ENCODE measurements around the gene SNORC.

Gene SNORC

DNA sequence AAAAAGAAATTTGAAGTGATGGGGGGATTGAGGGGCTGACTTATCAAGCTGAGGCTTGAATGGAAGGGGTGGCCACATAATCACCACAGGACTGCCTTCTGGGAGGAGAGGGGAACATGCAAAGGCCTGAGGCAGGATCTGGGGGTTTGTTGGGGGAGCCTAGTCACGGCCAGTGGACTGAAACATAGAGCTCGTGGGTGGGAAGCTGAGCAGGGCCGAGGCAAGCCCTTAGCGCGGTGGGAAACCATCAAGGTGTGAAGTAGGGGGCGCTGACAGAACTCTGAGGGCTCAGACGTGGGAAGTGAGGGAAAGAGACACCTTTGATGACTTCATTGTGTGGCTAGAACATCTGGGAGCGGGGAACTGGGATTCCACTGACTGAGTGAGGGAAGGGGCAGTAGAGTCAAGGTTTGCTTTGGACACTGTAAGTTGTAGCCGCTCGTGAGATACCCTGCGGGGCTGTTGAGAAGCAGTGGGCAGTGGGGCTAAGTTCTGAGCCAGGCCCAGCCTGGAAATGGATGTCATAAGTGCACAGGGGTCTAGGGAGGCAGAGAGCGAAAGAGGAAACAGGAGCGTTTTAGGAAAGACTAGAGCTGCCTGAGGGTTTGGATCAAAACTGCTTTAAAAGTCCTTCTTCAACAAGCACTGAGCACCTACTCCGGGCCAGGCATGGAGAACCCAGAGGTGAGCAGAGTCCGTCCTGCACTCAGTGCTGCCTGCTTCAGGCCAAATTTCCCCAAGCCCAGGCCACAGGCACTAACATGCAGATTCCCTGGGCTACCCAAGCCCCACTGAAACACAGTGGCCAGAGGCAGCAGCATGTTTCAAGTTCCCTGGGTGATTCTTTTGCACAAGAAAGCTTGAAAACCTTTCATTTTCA lies 686 bp upstream of the SNORC start:
- no peak for DNase-seq

GRCh38 chr2:232870766-232871371 lies 805 bp downstream of the SNORC start:
- no peak for DNase-seq

- DNase-seq, result no peak
Measured at GRCh38 chr2:232871418-232871834, 1.4 kb downstream of the SNORC start.

DNA sequence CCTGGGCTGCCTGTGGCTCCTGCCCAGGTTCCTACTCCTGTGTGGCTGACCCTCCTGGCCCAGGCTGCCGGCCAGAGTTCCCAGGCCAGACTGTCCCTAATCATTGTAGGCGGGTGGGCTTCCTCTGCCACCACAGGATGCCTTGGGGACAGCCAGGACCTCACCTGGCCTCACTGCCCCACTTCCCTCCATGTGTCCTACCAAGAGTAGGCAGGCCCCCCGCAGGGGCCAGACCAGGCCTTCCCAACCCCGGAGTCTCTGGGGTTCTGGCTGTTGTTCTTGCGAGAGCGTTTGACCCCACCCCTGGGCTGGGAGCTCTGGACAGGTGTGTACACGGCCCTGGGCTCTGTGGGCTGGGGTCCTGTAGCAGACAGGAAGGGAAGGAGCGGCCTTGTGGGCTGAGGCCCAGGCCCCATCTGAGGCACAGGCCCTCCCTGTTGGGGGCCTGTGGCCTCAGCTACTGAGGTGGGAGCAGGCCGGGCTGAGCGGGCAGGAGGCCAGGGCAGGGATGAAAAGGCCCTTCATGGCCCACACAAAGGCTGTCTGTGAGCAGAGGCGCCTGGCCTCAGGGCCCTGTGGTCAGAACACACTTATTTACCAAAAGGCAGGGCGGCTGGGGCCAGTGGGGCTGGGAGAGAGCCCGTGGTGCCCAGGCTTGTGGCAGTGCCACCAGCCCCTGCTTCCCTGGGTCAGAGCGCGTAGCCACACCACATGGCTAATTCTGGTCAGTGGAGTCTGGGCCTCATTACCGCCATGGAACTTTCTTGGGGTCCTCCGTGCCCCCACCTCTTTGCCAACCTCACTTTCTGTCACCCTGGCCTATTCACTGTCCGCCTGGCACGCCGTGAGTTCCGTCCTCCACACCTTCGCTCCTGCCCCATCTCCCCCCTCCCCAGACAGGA lies 2.0 kb downstream of the SNORC start:
- DNase-seq, result no peak

- no peak for DNase-seq
Measured at GRCh38 chr2:232872826-232873225, 2.8 kb downstream of the SNORC start.

DNA sequence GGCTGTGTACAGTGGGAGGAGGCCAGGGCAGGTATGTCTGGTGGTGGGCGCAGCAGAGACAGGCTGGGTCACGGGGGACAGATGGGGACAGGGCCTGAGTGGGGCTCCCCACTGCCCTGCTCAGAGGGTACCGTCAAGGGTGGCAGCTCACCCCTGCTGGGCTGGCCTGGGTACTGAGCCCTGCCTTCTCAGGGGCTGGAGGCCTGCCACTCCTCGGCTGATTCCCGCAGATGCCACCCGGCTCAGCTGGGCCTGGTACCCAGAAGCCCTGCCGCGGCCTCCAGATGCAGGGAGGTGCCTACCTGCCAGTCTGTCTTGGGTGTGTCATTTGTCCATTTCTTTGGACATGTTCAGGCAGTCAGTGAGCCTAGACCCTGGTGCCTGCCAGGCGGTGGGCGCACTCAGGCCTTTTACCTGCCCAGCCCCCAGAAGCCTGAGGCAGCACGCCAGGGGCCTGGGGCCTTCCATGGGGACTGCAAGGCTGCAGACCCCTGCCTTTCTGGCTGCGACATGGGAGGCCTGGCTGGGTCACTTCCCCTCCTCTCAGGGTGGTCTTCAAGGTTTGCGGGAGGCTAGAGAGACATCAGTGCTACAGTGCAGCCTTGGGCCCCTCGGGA lies 3.3 kb downstream of the SNORC start:
- DNase-seq, result no peak

DNA sequence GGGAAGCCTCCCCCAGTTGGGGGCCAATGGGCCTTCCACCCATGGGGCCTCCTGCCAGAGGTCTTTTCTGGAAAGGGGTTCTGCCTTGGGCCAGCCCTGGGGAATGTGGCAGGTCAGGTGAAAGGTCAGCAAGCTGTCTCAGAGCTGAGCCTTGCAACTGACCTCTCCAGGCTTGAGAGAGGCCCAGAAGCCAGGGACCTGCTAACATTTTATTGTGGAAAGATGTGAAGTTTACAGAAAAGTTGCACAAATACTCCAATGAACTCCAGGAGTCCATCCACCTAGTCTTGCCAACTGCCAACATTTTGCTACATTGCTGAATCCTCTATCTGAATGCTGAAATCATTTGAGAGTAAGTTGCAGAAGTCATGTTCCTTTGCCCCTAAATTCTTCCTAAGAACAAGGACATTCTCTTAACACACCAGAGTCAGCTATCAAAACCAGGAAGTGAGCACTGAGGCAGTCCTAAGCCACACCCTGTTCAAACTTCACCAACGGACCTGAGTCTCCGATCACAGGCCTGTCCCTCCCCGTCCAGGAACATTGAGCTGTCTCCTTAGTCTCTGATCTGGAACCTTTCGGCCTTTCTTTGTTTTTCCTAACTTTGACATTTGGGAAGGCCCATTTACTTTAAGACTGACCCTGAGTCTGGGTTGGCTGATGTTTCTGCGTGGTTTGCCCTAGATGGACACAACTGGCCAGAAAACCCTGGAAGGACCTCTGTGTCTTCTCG lies 4.0 kb downstream of the SNORC start:
- no peak for DNase-seq

DNA sequence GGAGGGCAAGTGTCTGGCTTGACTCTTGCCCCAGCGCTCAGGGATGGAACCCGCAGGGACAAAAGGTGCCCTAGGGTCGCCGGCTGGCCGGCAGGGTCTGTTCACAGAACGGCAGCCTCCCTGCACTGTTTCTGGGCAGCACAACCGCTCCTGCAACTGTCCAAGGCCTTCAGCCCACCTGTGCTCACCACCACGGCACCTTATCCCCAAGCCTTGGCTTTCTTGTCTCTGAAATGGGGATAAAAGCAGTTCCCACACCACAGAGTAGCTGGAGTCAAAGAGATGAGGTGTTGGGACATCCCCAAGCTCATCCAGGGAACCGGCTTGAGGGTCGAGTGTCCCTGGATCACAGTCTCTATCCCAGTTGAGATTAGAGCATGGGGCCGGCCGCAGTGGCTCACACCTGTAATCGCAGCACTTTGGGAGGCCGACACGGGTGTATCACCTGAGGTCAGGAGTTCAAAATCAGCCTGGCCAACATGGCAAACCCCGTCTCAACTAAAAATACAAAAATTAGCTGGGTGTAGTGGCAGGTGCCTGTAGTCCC lies 4.7 kb downstream of the SNORC start:
- DNase-seq, result no peak

DNA sequence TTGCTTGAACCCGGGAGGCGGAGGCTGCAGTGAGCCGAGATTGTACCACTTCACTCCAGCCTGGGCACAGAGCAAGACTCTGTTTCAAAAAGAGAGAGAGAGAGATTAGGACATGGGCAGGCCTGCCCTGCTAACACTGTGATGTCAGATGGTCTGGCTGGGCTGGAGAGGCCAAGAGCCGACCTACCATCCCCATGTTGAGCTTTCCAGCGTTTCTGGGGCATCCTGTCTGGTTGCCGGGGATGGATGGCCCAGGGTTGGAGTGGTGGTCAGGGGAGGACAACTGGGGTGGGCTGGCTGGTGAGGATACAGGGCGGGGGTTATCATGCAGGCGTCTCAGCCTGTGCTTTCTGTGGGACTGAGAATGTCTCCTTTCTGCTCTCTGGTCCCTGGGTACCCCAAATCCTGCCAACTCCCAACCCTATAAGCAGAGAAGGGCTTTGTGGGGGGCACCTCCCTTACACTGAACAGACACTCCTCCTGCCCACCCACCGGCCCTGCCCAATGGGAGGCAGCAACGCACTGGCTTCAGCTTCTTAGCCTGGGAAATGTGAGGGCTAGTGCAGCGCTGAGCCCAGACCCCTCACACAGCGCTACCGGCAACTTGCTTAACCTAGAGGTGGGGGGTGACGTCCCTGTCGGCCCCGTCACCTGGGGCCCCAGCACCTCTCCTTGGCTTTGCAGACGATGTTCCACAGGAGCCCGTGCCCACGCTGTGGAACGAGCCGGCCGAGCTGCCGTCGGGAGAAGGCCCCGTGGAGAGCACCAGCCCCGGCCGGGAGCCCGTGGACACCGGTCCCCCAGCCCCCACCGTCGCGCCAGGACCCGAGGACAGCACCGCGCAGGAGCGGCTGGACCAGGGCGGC lies 5.4 kb downstream of the SNORC start:
- DNase-seq, result peak in 2 of 3 experiments; percentile 44 to 58

GRCh38 chr2:232876161-232876977 lies 6.3 kb downstream of the SNORC start:
- DNase-seq, result peak; percentile 17 to 77 (median 75)

DNA sequence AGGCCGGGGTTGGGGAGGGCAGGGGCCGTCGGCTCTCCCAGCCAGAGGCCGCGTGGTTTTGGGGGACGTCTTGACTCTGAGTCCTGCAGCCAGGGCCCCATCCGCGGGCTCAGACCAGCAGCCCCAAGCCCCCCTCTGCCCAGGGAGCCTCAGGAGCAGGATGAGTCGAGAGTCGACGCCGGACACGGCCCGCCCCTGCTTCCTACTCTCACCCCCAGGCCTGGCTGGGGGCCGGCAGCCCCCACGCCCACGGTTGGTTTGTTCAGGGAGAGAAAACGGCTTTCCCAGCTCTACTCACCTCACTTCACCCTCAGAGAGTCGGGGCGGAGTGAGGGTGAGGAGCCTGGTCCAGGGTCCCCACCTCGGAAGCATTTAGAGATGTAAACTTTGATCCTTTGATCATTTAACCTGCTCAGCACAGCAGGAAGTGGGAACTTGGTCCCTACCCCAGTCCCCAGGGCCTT lies 6.9 kb downstream of the SNORC start:
- peak in 1 of 3 experiments; percentile 37 for DNase-seq

GRCh38 chr2:232877940-232878511 lies 8.0 kb downstream of the SNORC start:
- no peak for DNase-seq

DNA sequence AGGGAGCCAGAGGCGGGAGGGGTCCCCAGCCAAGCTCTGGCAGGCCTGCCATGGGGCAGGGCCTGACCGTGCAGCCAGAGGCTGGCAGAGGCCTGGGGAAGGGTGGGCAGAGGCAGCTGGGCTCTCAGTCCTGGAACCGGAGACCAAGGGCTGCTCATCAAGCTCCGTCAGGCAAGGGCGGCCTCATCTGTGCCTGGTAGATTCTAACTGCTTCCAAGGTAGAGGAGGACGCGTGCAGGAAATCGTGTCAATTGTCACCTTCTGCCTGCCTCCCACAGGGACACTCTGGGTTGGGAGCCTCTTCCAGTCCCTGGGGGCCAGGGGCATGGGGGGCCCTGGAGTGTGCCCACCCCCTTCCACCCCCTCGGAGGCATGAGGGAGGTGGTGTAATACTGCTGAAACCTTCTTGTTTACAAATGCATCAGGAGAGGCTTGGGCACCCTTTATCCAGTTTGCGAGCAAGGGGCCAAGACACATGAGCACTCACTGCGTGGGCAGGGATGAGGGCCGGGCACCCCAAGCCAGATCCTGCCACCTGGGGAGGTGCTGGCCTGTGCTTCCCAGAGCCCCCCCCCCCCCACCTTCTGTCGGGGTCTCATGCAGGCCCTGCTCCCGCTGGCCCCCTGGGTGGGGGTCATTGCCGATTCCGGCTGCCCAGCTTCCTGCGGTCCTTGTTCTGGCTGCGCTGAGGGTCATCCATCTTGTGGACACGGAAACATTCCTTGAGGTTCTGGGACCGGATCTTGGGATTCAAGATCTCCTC lies 9.0 kb downstream of the SNORC start:
- DNase-seq, result no peak

DNA sequence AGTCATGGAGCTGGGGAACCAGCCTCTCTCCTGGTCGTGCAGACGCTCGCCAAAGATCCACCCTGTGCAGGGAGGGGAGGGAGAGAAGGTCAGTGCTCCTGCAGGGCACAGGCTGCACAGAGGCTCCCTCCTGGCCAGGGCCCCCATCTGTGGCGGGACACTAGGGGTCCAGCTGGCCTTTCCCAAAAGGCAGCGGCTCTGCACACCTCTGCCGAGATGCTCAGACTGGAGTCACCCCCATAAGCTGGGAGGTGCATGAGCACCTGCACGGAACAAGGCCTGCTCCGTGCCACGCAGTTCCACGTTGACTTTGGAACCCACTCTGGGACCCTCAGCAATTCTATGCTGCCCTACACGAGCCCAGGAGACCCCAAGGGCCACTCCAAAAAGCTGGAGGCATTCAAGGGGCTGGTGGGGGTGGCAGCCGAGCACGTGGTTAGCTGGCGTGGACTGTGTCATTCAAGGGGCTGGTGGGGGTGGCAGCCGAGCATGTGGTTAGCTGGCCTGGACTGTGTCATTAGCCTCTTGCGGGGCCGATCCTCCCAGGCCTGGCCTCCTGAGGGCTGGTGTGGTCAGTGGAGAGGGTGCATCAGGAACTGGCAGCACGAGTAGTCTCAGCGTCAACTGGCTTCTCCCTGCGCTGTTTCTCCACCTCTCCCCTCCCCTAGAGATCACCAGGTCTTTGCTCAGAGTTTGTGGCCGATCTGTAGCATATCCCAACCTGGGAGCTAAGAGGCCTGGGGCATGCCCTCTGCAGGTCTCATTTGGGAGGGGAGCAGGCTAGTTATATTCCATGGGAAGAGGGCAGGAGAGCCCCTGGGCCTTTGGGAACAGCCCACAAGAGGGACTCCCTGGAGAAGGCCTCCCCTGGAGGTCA lies 9.8 kb downstream of the SNORC start:
- DNase-seq, result no peak

- DNase-seq, result no peak
Measured at GRCh38 chr2:232880764-232881351, 10.8 kb downstream of the SNORC start.

- no peak for DNase-seq
Measured at GRCh38 chr2:232882085-232882484, 12.0 kb downstream of the SNORC start.

DNA sequence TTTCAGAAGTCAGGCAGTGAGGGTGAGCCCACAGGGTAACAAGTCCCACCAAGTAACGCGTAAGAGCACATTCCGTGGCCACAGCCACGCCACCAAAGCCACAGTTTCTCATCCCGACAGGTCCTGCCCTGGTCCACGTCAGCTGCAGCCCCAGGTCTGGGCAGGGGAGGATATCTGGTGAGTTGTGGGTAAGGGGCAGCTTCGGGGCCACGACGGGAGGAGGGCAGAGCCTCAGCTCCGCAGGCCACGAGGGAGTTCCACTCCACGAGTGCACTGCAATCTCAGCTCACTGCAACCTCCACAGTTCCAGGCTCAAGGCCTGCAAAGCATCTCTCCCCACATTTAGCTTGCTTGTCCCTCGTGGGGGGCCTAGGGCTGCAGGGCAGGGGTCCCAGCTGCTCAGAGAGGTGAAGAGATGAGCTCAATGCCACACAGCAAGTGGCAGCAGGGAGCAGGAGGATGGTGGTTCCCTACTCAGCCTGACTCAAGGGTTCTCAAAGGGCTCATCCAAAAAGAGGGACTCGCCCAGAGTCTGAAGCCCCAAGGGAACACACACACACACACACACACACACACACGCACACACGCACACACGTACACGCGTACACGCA lies 12.5 kb downstream of the SNORC start:
- no peak for DNase-seq
